BE2C (cell line): ENCODE results near the gene ZNF613.
"Not testable (repeated sequence)": the region's sequence is repeated elsewhere in the genome, so short reads cannot be mapped to it uniquely, and the experiment has no call there.

ENCODE experiments used
- DNase-seq: peaks from one replicate; pipeline ENCODE4 v3.0.0-alpha.2; 2020
- H3K27me3 ChIP-seq: fragments of 250-450 bp; sonication (Bioruptor Pico); 2 replicates; pipeline ENCODE4 v1.5.1; 2020; ENCODE audit warnings: mild to moderate bottlenecking
- H3K36me3 ChIP-seq: fragments of 250-450 bp; sonication (Bioruptor Pico); 2 replicates; pipeline ENCODE4 v1.5.1; 2020; ENCODE audit warnings: mild to moderate bottlenecking
- H3K4me1 ChIP-seq: fragments of 250-450 bp; sonication (Bioruptor Pico); 2 replicates; pipeline ENCODE4 v1.5.1; 2020
- H3K4me3 ChIP-seq: 2 replicates; pipeline ENCODE4 v1.5.1; 2011; ENCODE audit warnings: low read depth, low read length
- H3K9me3 ChIP-seq: fragments of 250-450 bp; sonication (Bioruptor Pico); 2 replicates; pipeline ENCODE4 v1.5.1; 2020
- CTCF ChIP-seq: IDR thresholded peaks from 2 replicates; pipeline ENCODE4 v1.5.1; 2012; ENCODE audit warnings: mild to moderate bottlenecking, low read depth, low read length

The ZNF613 gene

GRCh38 chr19:51977346-51977745 lies 50.1 kb downstream of the ZNF613 start:
- Histone ChIP-seq H3K27me3 (no peaks in the 10 kb centered on the region), H3K4me1 (no peaks in the 10 kb centered on the region), H3K9me3 (peaks cover 3% of the 10 kb centered on the region; the same call in 1 of the 2 replicates), H3K4me3 (no peak overlapping the region), H3K36me3 (peaks cover 11% of the 10 kb centered on the region)
- no peak for TF ChIP-seq CTCF
- DNase-seq, result no peak

- no peaks in the 10 kb centered on the region for H3K27me3 ChIP-seq
- H3K4me1 ChIP-seq, result no peaks in the 10 kb centered on the region
- TF ChIP-seq CTCF, result no peak
- peaks cover under 1% of the 10 kb centered on the region for H3K36me3 ChIP-seq
- H3K4me3 ChIP-seq, result no peak overlapping the region
- H3K9me3 ChIP-seq, result peaks cover 3% of the 10 kb centered on the region; the same call in 1 of the 2 replicates
- no peak for DNase-seq
These were observed 51.6 kb downstream of the ZNF613 start for GRCh38 chr19:51978882-51979281.

- Histone ChIP-seq H3K4me1 (no peaks in the 10 kb centered on the region), H3K9me3 (no peaks in the 10 kb centered on the region), H3K4me3 (no peak overlapping the region), H3K36me3 (no peaks in the 10 kb centered on the region), H3K27me3 (no peaks in the 10 kb centered on the region)
- no peak for DNase-seq
- no peak for TF ChIP-seq CTCF
These were observed 53.0 kb downstream of the ZNF613 start for GRCh38 chr19:51980116-51980736.

- H3K27me3 ChIP-seq, H3K4me3 ChIP-seq, H3K4me1 ChIP-seq, H3K9me3 ChIP-seq, DNase-seq, H3K36me3 ChIP-seq: not testable (repeated sequence)
These were observed 53.7 kb downstream of the ZNF613 start for GRCh38 chr19:51980926-51981325.

- Histone ChIP-seq H3K27me3 (no peaks in the 10 kb centered on the region), H3K4me3 (no peak overlapping the region), H3K36me3 (no peaks in the 10 kb centered on the region; the same call in 1 of the 2 replicates), H3K9me3 (peaks cover 7% of the 10 kb centered on the region; the same call in 1 of the 2 replicates), H3K4me1 (no peaks in the 10 kb centered on the region)
- TF ChIP-seq CTCF, result no peak
- no peak for DNase-seq
These were observed 56.1 kb downstream of the ZNF613 start for GRCh38 chr19:51983361-51983760.

GRCh38 chr19:51986309-51987291 lies 59.3 kb downstream of the ZNF613 start, which contains the start of gene ZNF350:
Gene ZNF350, minus strand, starts transcription at chr19:51986840. Its CDS starts 12,480 bp downstream, at chr19:51974360.
- peak within 1 kb of the TSS; percentile 93 for H3K4me3 ChIP-seq
- no peak for TF ChIP-seq CTCF
- H3K27me3 ChIP-seq, result no peaks in the 10 kb centered on the region
- no peaks in the 10 kb centered on the region for H3K4me1 ChIP-seq
- peaks cover 7% of the 10 kb centered on the region; the same call in 1 of the 2 replicates for H3K9me3 ChIP-seq
- no peaks in the 10 kb centered on the region; the same call in 1 of the 2 replicates for H3K36me3 ChIP-seq
- DNase-seq, result peak; percentile 84
